Measurements from ENCODE around the gene ARMH1. TPM values are rescaled to one million over a fixed set of nuclear protein-coding genes. Genes with fewer than 3 reads are reported as not detected.
"Not testable (repeated sequence)": the region's sequence is repeated elsewhere in the genome, so short reads cannot be mapped to it uniquely, and the experiment has no call there.

ARMH1 gene
- total RNA-seq, 4 donors from 2014 or later, result 0.40 to 2.5 (median 0.96) TPM; not detected in 1

DNA sequence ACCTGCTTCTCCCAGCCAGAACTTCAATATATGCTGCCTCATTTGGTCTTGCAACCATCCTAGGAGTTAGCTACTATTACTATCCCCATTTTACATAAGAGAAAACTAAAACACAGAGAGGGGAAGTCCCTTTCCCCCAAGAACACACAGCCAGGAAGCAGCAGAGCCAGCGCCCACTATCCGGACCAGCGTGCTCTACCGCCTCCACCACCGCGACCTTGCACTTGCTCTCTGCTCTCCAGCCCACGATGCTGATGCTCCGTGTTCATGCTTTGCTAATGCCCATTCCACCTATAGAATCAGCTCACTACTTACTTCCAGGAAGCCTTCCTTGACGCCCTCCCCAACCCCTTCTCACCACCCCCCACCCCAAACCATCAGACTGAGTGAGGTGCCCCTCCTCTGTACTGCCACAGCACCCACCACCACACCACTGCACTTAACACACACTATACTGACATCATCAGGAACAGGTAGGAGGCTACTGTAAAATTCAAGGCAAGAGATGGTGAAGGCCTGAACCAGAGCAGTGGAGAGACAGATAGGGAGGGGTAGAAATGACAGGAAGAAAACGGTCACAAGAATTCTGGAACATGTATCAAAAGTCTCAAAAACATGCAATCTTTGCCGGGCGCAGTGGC, 9.7 kb upstream of the ARMH1 start:
- 71 to 75% methylated on average over 7 to 12 of the region's 12 CpGs for WGBS, 2 donors (ENCODE audit: low coverage in 1 of 2)
- Histone ChIP-seq H3K4me1 (peaks cover 0 to 20% (median 8%) of the 10 kb centered on the region in 4 donors), H3K36me3 (no peaks in the 10 kb centered on the region), H3K27me3 (no peaks in the 10 kb centered on the region), H3K27ac (no peak overlapping the region), H3K9me3 (no peaks in the 10 kb centered on the region), H3K4me3 (no peak overlapping the region)
- intact Hi-C loops (cut with DNase I; ENCODE audit: low total_unique reads), result no loop called here
- in situ Hi-C loops (cut with MboI; ENCODE audit: low pct_ligation_motif_present in 1 of 4, low pct_unique_long_range_greater_than_20kb in 1 of 4, low sequenced_read_pairs in 3 of 4), result no loop called here
- no peak for DNase-seq
- no peak for TF ChIP-seq EP300 (IDR thresholded peaks at IDR 0.05; ENCODE audit: low read depth)
- TF ChIP-seq, protein P1, sequence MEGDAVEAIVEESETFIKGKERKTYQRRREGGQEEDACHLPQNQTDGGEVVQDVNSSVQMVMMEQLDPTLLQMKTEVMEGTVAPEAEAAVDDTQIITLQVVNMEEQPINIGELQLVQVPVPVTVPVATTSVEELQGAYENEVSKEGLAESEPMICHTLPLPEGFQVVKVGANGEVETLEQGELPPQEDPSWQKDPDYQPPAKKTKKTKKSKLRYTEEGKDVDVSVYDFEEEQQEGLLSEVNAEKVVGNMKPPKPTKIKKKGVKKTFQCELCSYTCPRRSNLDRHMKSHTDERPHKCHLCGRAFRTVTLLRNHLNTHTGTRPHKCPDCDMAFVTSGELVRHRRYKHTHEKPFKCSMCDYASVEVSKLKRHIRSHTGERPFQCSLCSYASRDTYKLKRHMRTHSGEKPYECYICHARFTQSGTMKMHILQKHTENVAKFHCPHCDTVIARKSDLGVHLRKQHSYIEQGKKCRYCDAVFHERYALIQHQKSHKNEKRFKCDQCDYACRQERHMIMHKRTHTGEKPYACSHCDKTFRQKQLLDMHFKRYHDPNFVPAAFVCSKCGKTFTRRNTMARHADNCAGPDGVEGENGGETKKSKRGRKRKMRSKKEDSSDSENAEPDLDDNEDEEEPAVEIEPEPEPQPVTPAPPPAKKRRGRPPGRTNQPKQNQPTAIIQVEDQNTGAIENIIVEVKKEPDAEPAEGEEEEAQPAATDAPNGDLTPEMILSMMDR (IDR thresholded peaks at IDR 0.05), result no peak
- TF ChIP-seq POLR2A (IDR thresholded peaks at IDR 0.05), result no peak
- TF ChIP-seq POLR2AphosphoS5 (IDR thresholded peaks at IDR 0.05), result no peak

- H3K9me3 ChIP-seq, H3K27ac ChIP-seq: not testable (repeated sequence)
- WGBS, 2 donors (ENCODE audit: low coverage in 1 of 2), result 100% methylated on average over 1 of the region's 1 CpG; no CpG with 5 or more reads in 1 of the 2 donors
These were observed 7.8 kb upstream of the ARMH1 start for GRCh38 chr1:44666719-44667118.

DNA sequence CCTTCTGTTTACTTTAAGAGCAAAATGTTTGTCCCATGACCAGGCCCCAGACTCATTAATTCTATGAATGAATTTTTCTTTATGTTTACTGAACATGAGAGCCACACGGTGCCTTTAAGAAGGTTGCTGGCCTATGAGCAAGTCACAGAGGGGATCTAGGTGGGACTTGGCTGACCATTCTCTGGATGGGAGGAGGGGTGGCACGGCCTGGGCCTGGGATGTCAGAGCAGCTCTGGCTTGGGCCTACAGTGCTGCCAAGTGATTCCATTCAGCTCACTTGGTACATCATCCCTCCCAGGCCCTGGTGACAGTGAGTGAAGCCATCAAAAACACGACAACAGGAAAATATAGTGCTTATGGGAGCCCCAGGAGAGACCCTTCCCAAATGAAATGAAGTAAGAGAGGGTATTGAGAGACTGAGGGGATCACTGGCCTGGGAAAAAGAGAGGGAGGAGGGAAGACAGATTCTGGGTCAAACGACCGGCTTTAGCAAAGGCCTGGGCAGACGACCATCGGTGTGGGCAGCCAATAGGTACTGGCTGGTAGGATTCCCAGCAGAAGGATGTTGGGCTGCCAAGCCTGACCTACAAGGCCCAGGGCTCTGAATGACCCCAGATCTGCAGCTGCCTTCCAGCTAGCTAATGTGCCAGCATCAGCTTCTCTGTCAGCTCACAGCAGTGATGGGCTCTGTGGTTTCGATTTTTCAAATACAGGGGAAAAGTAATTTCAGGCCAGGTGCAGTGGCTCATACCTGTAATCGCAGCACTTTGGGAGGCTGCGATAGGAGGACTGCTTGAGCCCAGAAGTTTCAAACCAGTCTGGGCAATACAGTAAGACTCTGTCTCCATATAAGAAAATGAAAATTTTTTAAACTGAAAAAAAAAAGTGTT, 3.5 kb upstream of the ARMH1 start:
- H3K4me1 ChIP-seq, result peaks cover 18 to 35% (median 21%) of the 10 kb centered on the region in 4 donors
- in situ Hi-C loops (cut with MboI; ENCODE audit: low pct_ligation_motif_present in 1 of 4, low pct_unique_long_range_greater_than_20kb in 1 of 4, low sequenced_read_pairs in 3 of 4), result no loop called here
- no peaks in the 10 kb centered on the region for H3K36me3 ChIP-seq
- H3K9me3 ChIP-seq, result no peaks in the 10 kb centered on the region
- intact Hi-C loops (cut with DNase I; ENCODE audit: low total_unique reads), result no loop called here
- H3K27ac ChIP-seq, result no peak overlapping the region
- no peaks in the 10 kb centered on the region for H3K27me3 ChIP-seq
- no peak overlapping the region for H3K4me3 ChIP-seq
- WGBS, 2 donors (ENCODE audit: low coverage in 1 of 2), result 95 to 97% methylated on average over 5 to 10 of the region's 10 CpGs
- DNase-seq, result no peak
- TF ChIP-seq, protein P1 (IDR thresholded peaks at IDR 0.05), result no peak
- TF ChIP-seq EP300 (IDR thresholded peaks at IDR 0.05; ENCODE audit: low read depth) (no peak), POLR2AphosphoS5 (IDR thresholded peaks at IDR 0.05) (no peak), POLR2A (IDR thresholded peaks at IDR 0.05) (no peak)

More at GRCh38 chr1:44666719-44667118, 7.8 kb upstream of the ARMH1 start:
- peaks cover 0 to 13% (median 4%) of the 10 kb centered on the region in 4 donors for H3K4me1 ChIP-seq
- in situ Hi-C loops (cut with MboI; ENCODE audit: low pct_ligation_motif_present in 1 of 4, low pct_unique_long_range_greater_than_20kb in 1 of 4, low sequenced_read_pairs in 3 of 4); intact Hi-C loops (cut with DNase I; ENCODE audit: low total_unique reads); H3K36me3 ChIP-seq; H3K27me3 ChIP-seq; DNase-seq; H3K4me3 ChIP-seq: not testable (repeated sequence)

DNA sequence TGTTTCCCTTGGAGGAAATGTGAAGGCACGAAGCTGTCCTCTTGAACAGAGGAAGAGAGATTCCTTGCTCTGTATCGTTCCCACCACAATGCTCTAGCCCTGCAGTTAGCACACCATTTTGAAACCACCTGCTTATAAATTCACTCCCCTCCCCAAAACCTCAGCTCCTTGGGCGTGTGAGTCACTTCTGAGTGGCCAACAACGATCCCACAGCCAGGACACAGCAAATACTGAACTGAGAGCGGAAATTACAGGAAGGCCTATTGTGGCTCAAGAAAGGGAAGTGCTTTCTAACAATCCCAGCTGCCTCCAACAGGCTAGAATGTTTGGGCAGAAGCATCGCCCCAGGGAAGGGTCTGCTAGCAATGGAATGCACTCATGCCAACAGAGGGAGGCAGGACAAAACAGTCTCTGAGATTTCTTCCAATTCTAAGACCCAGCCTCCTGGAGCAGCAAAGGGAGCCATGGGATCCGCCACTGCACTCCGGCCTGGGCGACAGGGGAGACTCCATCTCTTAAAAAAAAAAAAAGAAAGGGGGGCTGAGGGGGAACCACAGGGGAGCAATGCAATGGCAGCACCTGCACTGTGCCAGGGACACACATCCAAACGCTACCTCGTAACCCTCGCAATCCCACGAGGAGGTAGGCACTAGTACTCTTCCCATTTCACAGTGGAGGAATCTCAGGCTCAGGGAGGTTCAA, 2.1 kb upstream of the ARMH1 start:
- no peaks in the 10 kb centered on the region for H3K36me3 ChIP-seq
- no peaks in the 10 kb centered on the region for H3K27me3 ChIP-seq
- H3K9me3 ChIP-seq, result no peaks in the 10 kb centered on the region
- DNase-seq, result no peak
- H3K4me3 ChIP-seq, result no peak overlapping the region
- intact Hi-C loops (cut with DNase I; ENCODE audit: low total_unique reads) (no loop called here), in situ Hi-C loops (cut with MboI; ENCODE audit: low pct_ligation_motif_present in 1 of 4, low pct_unique_long_range_greater_than_20kb in 1 of 4, low sequenced_read_pairs in 3 of 4) (no loop called here)
- H3K4me1 ChIP-seq, result peaks cover 20 to 49% (median 26%) of the 10 kb centered on the region in 4 donors
- TF ChIP-seq, protein P1 (IDR thresholded peaks at IDR 0.05), result no peak
- no peak for TF ChIP-seq POLR2AphosphoS5 (IDR thresholded peaks at IDR 0.05)
- TF ChIP-seq EP300 (IDR thresholded peaks at IDR 0.05; ENCODE audit: low read depth), result no peak
- TF ChIP-seq POLR2A (IDR thresholded peaks at IDR 0.05), result no peak
- H3K27ac ChIP-seq, result peak overlapping the region; percentile 94 to 96 (median 96)
- 85% methylated on average over 13 of the region's 13 CpGs; no CpG with 5 or more reads in 1 of the 2 donors for WGBS, 2 donors (ENCODE audit: low coverage in 1 of 2)

Measured in transverse colon (tissue), 4 donors.